Measurements from ENCODE around the gene DDX31. TPM values are rescaled to one million over a fixed set of nuclear protein-coding genes. Genes with fewer than 3 reads are reported as not detected.

DDX31 gene
- polyA plus RNA-seq, 6 donors from 2014 or later, result 3.8 to 9.1 (median 7.3) TPM

DNA sequence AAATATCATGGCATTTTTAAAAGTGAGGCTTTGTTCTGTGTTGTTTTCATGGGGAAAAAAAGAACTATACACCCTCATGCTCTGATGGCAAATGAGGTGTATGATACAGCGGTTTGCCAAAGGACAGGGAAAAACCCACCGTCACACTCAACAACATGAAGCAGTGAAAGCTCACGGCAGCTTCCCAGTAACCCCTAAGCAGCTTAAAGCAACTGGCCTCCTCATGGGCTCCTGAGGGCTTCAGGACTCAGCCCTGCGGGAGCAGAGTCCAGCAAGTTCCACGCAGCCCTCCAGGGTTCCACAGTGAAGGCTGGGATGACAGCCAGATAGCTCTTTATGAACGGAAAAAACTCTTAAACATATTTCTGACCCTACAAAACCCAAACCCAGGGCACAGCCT is 74.5 kb downstream of the DDX31 start:
- no peak overlapping the region for H3K4me3 Mint-ChIP-seq
- H3K27me3 Mint-ChIP-seq, result peaks cover 20 to 39% (median 31%) of the 10 kb centered on the region in 3 donors
- H3K9me3 Mint-ChIP-seq, result no peaks in the 10 kb centered on the region
- peaks cover 9 to 19% (median 14%) of the 10 kb centered on the region in 3 donors for H3K4me1 Mint-ChIP-seq
- no peak overlapping the region for H3K27ac Mint-ChIP-seq
- ATAC-seq (ENCODE audit: low read depth in 2 of 2), result no peak
- no peak for DNase-seq
- peaks cover 39 to 47% of the 10 kb centered on the region in 2 donors for H3K36me3 Mint-ChIP-seq

DNA sequence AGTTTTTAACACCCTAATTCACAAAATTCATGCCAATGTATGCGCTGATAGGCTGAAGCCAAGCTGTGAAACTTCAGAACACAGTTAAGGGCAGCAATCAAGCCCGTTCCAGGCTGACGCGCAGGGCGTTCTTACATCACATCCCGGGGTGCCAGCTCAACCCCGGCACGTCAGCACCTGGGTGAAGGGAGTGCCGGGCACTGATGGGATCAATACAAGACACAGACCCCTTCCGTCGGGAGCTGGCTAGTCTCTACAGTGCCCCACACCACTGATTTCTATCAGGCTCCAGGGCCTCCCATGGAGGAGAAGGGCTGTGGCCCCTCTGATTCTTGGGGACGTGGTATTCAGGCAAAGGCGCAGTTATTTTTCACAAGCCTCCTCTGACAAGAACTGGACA is 75.4 kb downstream of the DDX31 start:
- Mint-ChIP-seq H3K36me3 (peaks cover 30 to 38% of the 10 kb centered on the region in 2 donors), H3K4me3 (no peak overlapping the region), H3K27me3 (peaks cover 20 to 48% (median 41%) of the 10 kb centered on the region in 3 donors), H3K4me1 (peaks cover 9 to 27% (median 17%) of the 10 kb centered on the region in 3 donors), H3K27ac (no peak overlapping the region), H3K9me3 (no peaks in the 10 kb centered on the region)
- ATAC-seq (ENCODE audit: low read depth in 2 of 2), result no peak
- DNase-seq, result no peak

DNA sequence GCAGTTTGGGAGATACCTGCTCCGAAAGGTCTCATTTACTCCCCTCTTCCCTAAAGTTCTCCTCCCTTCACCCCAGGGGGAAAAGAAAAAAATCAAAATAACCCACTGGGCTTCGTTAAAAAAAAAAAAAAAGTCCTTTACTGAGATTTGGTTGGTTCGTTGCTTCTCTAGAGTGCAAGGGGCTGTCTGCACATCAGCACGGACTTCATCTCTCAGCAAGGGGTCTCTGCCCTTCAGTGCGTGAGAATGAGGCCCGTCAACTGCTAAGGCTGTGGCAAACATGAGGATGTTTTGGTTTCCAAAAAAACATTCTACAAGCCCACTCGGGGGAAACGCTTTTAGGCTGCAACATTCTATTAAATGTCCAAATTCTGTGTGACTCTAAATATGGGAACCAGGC is 77.3 kb downstream of the DDX31 start:
- Mint-ChIP-seq H3K27ac (no peak overlapping the region), H3K4me1 (peaks cover 13 to 32% (median 23%) of the 10 kb centered on the region in 3 donors), H3K4me3 (no peak overlapping the region), H3K36me3 (peaks cover 28 to 38% of the 10 kb centered on the region in 2 donors), H3K27me3 (peaks cover 25 to 66% (median 56%) of the 10 kb centered on the region in 3 donors), H3K9me3 (peaks cover 0 to 4% (median 0%) of the 10 kb centered on the region in 7 donors)
- DNase-seq, result no peak
- ATAC-seq (ENCODE audit: low read depth in 2 of 2), result no peak

DNA sequence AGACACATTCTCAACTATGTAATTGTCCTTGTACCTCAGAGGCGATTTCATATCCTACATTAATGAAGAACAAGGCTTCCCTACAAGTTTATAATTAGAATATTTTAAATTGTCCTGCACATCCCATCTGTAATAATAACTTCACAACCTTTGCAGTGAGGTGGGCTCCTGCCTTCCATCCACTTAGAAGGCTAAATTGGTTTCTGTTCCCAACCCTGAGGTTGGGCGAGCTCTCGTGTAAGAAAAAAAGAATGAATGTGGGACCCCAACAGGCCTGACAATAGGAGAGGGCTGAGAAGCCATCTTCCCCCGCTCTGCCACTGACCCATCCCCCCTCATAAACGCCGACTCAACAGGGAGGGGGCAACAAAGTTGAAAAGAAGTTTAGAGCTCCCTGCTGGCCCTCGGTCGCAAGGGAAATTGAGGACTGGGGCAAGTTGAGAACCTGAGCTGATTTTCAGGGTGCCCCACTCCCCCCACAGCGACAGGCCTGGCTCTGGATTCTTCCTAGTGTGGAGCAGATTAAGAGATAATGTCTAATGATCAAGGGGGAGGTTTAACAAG is 78.0 kb downstream of the DDX31 start:
- peaks cover 27 to 37% of the 10 kb centered on the region in 2 donors for H3K36me3 Mint-ChIP-seq

DNA sequence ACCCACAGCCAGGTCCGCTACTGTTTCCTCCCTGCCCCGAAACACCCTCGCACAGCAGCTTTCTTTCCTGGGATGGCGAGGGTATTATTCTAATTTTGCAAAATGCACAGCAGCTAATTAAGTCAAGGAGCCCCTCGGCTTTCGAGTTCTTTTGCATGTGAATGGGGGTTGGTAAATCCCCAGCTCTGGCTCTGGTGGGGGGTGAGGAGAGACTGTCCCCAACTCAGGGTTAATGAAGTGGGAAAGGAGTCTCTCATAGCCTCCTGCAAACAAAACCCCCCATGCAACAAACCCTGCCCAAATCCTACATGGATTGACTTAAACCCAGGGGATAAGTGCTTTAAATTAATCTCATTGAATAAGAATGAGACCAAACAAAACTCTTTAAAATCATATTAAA is 78.5 kb downstream of the DDX31 start:
- H3K4me1 Mint-ChIP-seq, result peaks cover 19 to 36% (median 29%) of the 10 kb centered on the region in 3 donors
- H3K27me3 Mint-ChIP-seq, result peaks cover 27 to 76% (median 60%) of the 10 kb centered on the region in 3 donors
- peak overlapping the region in 3 of 8 donors; percentile 50 to 85 (median 51) for H3K4me3 Mint-ChIP-seq
- DNase-seq (no peak), ATAC-seq (ENCODE audit: low read depth in 2 of 2) (no peak)
- peaks cover 0 to 5% (median 0%) of the 10 kb centered on the region in 7 donors for H3K9me3 Mint-ChIP-seq
- H3K27ac Mint-ChIP-seq, result peak overlapping the region in 2 of 6 donors; percentile 59 to 80
- peaks cover 22 to 31% of the 10 kb centered on the region in 2 donors for H3K36me3 Mint-ChIP-seq

More for the DNA sequence above, 78.0 kb downstream of the DDX31 start:
- H3K4me1 Mint-ChIP-seq, result peaks cover 13 to 34% (median 23%) of the 10 kb centered on the region in 3 donors
- no peak overlapping the region for H3K27ac Mint-ChIP-seq
- no peak for DNase-seq
- ATAC-seq (ENCODE audit: low read depth in 2 of 2), result no peak
- peak overlapping the region in 1 of 8 donors; percentile 51 for H3K4me3 Mint-ChIP-seq
- H3K9me3 Mint-ChIP-seq, result peaks cover 0 to 4% (median 0%) of the 10 kb centered on the region in 7 donors
- H3K27me3 Mint-ChIP-seq, result peaks cover 25 to 70% (median 56%) of the 10 kb centered on the region in 3 donors

DNA sequence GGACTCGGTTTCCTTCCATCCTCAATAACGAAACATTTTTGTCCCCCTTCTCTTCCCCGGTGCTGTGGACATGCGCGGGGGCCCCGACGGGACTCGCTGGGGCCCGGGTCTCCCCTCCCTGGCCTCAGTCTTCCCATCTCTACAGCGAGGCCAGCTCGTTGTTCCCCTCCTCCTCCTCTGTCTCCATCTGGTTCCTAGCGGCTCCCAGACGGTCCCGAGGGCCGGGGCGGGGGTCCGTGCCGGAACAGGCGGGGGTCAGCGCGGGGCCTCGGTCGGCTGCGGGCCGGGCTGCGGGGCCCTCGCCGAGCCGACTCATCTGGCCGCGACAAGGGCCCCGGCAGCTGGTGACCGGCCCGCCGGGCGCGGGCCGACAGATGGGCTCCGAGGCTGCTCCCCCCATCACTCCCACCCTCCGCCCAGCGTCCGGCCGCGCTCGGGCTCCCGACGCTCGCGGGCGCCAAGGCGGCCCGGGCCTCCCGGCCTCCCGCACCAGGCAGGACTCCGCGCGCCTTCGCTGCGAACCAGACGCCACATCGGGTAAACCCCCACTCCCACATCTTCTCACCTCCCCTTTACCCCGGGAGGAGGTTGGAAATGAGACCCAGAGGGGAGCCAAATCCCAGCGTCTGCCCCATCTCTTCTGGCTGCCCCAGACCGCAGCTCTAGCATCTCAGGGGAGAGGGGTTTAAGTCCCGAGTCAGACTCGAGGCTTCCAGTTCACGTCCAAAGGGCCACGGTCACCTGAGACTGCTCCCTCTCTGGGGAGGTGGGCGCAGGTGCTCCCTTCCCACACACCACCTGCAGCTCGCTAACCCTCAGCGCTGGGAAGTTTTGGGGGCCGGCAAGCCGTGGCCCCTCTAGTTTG is 79.2 kb downstream of the DDX31 start:
- Mint-ChIP-seq H3K36me3 (peaks cover 15 to 27% of the 10 kb centered on the region in 2 donors), H3K4me3 (peak overlapping the region in 2 of 8 donors; percentile 51 to 85), H3K27ac (peak overlapping the region in 4 of 6 donors; percentile 14 to 92 (median 70)), H3K4me1 (peaks cover 23 to 42% (median 36%) of the 10 kb centered on the region in 3 donors), H3K9me3 (peaks cover 0 to 8% (median 0%) of the 10 kb centered on the region in 7 donors), H3K27me3 (peaks cover 32 to 83% (median 66%) of the 10 kb centered on the region in 3 donors)
- ATAC-seq (ENCODE audit: low read depth in 2 of 2) (no peak), DNase-seq (no peak)

DNA sequence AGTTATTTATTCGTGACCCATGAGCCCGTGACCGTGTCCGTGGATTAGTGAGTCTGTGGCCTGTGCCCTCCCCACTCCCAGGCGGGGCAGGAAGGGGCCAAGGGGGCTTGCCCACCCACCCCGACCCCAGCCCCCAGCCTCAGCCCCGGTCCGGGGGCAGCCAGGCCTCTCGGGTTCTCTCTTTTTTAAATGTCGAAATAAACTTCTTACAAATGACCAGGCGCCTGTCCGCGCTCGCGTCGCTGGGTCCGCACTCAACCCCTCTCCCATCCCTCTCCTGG is 79.8 kb downstream of the DDX31 start:
- H3K4me1 Mint-ChIP-seq, result peaks cover 23 to 42% (median 36%) of the 10 kb centered on the region in 3 donors

DNA sequence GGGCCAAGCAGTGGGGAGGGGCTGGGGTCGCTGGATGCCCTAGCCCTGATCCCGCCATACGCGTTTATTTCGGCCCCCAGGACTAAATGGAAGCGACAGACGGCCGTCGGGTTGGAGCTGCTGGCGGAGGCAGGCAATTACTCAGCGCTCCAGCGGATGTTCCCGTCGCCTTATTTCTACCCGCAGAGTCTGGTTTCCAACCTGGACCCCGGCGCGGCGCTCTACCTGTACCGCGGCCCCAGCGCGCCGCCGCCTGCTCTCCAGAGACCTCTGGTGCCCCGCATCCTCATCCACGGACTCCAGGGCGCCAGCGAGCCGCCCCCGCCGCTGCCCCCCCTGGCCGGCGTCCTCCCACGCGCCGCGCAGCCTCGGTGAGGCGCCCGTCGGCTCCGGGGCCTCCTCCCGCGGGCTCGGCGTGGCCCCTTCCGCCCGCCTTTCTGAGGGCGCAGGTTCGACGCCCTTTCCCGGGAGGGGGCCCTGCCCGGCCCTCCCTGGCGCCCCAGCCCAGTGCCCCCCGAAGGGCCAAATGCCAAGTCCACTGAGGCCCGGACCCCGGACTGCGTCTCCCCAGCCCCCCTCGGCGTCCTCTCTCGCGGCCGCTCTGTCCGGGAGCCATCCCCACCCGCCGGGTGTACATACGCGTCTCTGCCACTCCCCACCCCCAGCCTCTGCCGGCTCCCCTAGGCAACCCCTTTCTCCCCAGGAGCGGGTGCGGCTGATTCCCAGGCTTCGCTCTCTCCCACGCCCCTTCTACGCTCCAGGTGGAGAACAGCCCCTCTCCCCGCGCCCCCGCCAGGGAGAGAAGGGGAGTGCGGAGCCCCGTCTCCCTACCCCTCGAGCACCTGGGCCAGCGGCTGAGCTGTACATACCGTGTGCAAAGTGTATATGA is 80.4 kb downstream of the DDX31 start:
- ATAC-seq (ENCODE audit: low read depth in 2 of 2) (no peak), DNase-seq (no peak)
- H3K4me1 Mint-ChIP-seq, result peaks cover 23 to 42% (median 36%) of the 10 kb centered on the region in 3 donors
- peak overlapping the region in 1 of 6 donors; percentile 96 for H3K27ac Mint-ChIP-seq
- peaks cover 38 to 78% (median 73%) of the 10 kb centered on the region in 3 donors for H3K27me3 Mint-ChIP-seq
- peaks cover 0 to 8% (median 0%) of the 10 kb centered on the region in 7 donors for H3K9me3 Mint-ChIP-seq
- H3K36me3 Mint-ChIP-seq, result peaks cover 9 to 19% of the 10 kb centered on the region in 2 donors
- H3K4me3 Mint-ChIP-seq, result peak overlapping the region in 3 of 8 donors; percentile 25 to 35 (median 25)

More for the DNA sequence above, 79.8 kb downstream of the DDX31 start:
- Mint-ChIP-seq H3K27me3 (peaks cover 33 to 84% (median 68%) of the 10 kb centered on the region in 3 donors), H3K36me3 (peaks cover 12 to 25% of the 10 kb centered on the region in 2 donors), H3K9me3 (peaks cover 0 to 8% (median 0%) of the 10 kb centered on the region in 7 donors), H3K27ac (peak overlapping the region in 1 of 6 donors; percentile 96), H3K4me3 (peak overlapping the region in 1 of 8 donors; percentile 35)
- ATAC-seq (ENCODE audit: low read depth in 2 of 2), result no peak
- no peak for DNase-seq

DNA sequence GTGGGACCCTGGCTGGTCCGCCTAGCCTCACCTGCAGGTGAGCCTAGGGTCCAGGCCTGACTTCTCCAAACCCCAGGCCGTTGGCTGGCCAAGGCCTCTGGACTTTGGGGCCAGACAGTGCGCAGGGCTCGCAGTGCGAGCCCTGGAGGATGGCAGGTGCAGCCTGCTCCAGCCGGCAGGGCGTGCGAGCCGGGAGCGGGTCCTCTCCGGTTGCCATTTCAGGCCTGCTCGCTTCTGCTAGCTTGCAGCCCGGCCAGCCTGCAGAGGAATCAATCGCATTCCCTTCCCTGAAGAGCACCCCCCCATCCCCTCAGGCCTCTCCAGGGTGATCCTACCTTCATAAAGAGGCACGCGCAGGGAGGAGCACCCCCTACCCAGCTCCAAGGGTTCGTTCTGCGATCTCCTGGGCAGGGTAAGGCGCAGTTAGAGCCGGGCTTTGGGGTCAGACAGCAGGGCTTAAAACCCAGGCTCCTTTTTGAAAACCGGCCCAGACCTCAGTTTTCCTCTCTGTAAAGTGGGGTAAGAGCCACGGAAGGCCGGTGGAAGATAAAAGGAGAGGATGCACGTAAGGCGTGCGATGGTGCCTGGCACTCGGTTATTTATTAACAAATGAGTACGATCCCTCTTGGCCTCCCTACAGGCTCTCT is 81.2 kb downstream of the DDX31 start:
- Mint-ChIP-seq H3K9me3 (peaks cover 0 to 8% (median 0%) of the 10 kb centered on the region in 7 donors), H3K27ac (peak overlapping the region in 2 of 6 donors; percentile 5 to 88), H3K36me3 (peaks cover 4 to 11% of the 10 kb centered on the region in 2 donors), H3K27me3 (peaks cover 44 to 80% (median 78%) of the 10 kb centered on the region in 3 donors), H3K4me1 (peaks cover 23 to 39% (median 36%) of the 10 kb centered on the region in 3 donors), H3K4me3 (peak overlapping the region in 3 of 8 donors; percentile 25 to 53 (median 25))
- no peak for ATAC-seq (ENCODE audit: low read depth in 2 of 2)
- no peak for DNase-seq

DNA sequence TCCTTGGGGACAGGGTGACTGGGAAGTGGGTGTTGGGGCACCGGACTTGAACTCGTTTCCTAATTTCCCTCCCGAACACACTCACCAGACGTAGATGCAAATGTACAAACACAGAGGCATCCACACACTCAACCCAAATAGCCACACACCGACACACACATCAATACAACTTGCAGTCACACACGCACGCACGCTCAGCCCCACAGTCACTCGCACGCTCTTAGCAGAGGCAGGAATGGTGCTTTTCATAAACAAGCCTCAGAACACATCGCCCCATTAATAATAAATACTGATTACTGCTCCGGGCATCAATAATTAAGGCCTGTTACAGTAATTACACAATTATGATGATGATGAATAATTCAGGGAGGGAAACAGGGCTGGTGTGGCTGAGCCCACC is 81.7 kb downstream of the DDX31 start:
- no peak for DNase-seq
- H3K4me1 Mint-ChIP-seq, result peaks cover 23 to 36% (median 36%) of the 10 kb centered on the region in 3 donors
- peaks cover 0 to 8% (median 0%) of the 10 kb centered on the region in 7 donors for H3K9me3 Mint-ChIP-seq
- peak overlapping the region in 4 of 6 donors; percentile 4 to 30 (median 6) for H3K27ac Mint-ChIP-seq
- H3K36me3 Mint-ChIP-seq, result peaks cover 0 to 7% of the 10 kb centered on the region in 2 donors
- peaks cover 49 to 79% (median 78%) of the 10 kb centered on the region in 3 donors for H3K27me3 Mint-ChIP-seq
- no peak for ATAC-seq (ENCODE audit: low read depth in 2 of 2)
- H3K4me3 Mint-ChIP-seq, result peak overlapping the region in 3 of 8 donors; percentile 30 to 61 (median 53)

DNA sequence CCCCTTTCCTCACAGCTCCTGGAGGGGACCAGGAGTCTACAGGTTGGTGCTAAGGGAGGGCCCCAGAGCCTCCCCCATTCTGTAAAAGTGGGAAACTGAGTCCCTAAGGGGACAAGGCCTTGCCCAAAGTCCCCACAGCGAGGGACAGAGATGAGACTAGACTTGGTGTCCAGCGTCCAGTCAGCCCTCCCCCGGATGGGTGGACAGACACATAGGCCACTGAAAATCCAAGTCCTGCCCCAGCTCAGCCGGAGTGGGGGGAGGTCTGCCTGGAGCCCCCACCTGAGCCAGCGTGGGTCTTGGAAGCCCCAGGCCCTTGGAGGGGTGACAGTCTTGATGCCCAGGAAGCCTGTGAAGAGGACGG is 82.2 kb downstream of the DDX31 start:
- H3K4me1 Mint-ChIP-seq, result peaks cover 23 to 36% (median 36%) of the 10 kb centered on the region in 3 donors
- H3K9me3 Mint-ChIP-seq, result peaks cover 0 to 8% (median 0%) of the 10 kb centered on the region in 7 donors
- H3K27me3 Mint-ChIP-seq, result peaks cover 46 to 81% (median 81%) of the 10 kb centered on the region in 3 donors
- no peak for ATAC-seq (ENCODE audit: low read depth in 2 of 2)
- peak overlapping the region in 1 of 6 donors; percentile 52 for H3K27ac Mint-ChIP-seq
- H3K4me3 Mint-ChIP-seq, result no peak overlapping the region
- no peak for DNase-seq
- H3K36me3 Mint-ChIP-seq, result peaks cover 0 to 7% of the 10 kb centered on the region in 2 donors
